Glutamatergic neuron (in vitro differentiated cells): ENCODE measurements around the gene MN1. TPM values are rescaled to one million over a fixed set of nuclear protein-coding genes. Genes with fewer than 3 reads are reported as not detected.

ENCODE experiments used
- DNase-seq: peaks from one replicate; pipeline ENCODE4 v3.0.0; 2022
- H3K27ac Mint-ChIP-seq: one replicate; pipeline ENCODE4 v1.8.0; 2020; ENCODE audit warnings: mild to moderate bottlenecking, mixed read lengths, inconsistent platforms; ENCODE audit not compliant: unreplicated experiment
- H3K27me3 Mint-ChIP-seq: one replicate; pipeline ENCODE4 v1.8.0; 2020; ENCODE audit warnings: mild to moderate bottlenecking, moderate library complexity, mixed read lengths, inconsistent platforms; ENCODE audit not compliant: unreplicated experiment
- H3K36me3 Mint-ChIP-seq: one replicate; pipeline ENCODE4 v1.8.0; 2020; ENCODE audit warnings: mild to moderate bottlenecking, mixed read lengths, inconsistent platforms; ENCODE audit not compliant: unreplicated experiment
- H3K4me1 Mint-ChIP-seq: one replicate; pipeline ENCODE4 v1.8.0; 2020; ENCODE audit warnings: mild to moderate bottlenecking, low read depth, mixed read lengths, inconsistent platforms; ENCODE audit not compliant: unreplicated experiment
- H3K4me3 Mint-ChIP-seq: one replicate; pipeline ENCODE4 v1.8.0; 2020; ENCODE audit warnings: mild to moderate bottlenecking, mixed read lengths, inconsistent platforms; ENCODE audit not compliant: unreplicated experiment
- H3K9me3 Mint-ChIP-seq: one replicate; pipeline ENCODE4 v1.8.0; 2020; ENCODE audit warnings: mild to moderate bottlenecking, moderate library complexity, mixed read lengths, inconsistent platforms; ENCODE audit not compliant: unreplicated experiment
- CTCF ChIP-seq: fragments of 200-600 bp; sonication (generic); IDR thresholded peaks from one replicate; pipeline ENCODE4 v1.5.0; 2021; ENCODE audit not compliant: partially characterized antibody, unreplicated experiment
- total RNA-seq: library from RNA; stranded (reverse); fragmentation: NEBNext Ultra II Directional; extraction: Animal tissue kit (Norgen Biotek cat#: 25700); gene quantifications from one replicate; pipeline ENCODE4 v1.2.1, GENCODE V29; 2021; ENCODE audit not compliant: unreplicated experiment

The MN1 gene
- total RNA-seq, 1 donor from 2014 or later, result 0.91 TPM

DNA sequence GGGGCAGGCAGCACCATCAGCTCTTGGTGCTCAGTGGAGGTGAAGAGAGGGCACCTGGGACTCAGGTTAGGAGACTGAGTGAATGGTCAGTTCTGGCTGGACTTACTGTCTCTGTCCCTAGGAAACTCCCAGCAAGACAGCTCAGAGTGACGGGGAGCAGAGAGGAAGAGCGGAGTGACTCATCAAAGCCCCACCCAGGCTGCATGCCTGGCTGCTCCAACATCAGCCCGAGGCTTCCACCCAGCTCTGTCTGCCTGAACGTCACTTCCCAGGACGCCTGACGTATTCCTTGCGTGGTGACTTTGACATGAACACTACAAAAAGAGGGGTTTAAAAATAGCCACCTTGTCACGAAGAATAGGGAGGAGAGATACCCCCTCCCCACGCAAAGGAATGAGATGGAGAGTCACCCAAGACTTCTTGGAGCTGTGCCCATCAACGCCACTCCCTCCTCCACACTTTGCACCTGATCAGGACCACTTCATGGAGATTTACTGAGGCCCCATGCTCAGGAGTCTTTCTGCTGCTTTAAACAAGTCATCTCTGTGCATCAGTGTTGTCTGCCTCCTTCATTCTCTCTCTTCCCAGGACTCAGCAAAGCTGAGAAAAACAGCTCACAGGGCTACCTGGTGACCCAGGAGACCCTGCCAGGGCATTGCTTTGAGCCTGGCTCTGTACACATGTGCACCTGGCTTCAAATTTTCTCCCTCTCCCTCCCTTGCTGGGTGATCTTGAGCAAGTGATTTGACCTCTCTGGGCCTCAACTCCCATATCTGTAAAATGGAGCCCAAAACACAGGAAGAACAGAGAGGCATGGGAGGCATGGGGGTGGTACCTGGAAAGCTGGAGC lies 83.1 kb downstream of the MN1 start:
- no peak for DNase-seq
- Mint-ChIP-seq H3K4me1 (no peaks in the 10 kb centered on the region), H3K27me3 (peaks cover 2% of the 10 kb centered on the region), H3K27ac (no peak overlapping the region), H3K4me3 (no peak overlapping the region), H3K9me3 (peaks cover 1% of the 10 kb centered on the region), H3K36me3 (no peaks in the 10 kb centered on the region)
- TF ChIP-seq CTCF, result no peak

DNA sequence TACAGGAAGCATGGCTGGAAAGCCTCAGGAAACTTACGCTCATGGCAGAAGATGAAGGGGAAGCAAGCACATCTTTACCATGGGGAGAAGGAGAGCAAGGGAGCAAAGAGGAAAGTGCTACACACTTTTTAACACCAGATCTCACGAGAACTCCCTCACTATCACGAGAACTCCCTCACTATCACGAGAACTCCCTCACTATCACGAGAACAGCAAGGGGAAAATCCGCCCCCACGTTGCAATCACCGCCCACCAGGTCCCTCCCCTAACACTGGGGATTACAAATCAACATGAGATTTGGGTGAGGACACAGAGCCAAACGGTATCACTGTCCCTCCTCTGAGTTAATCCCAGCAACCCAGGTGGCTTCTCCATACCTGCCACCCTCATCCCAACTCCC lies 84.5 kb downstream of the MN1 start:
- H3K4me1 Mint-ChIP-seq, result no peaks in the 10 kb centered on the region
- no peak for TF ChIP-seq CTCF
- H3K9me3 Mint-ChIP-seq, result peaks cover 1% of the 10 kb centered on the region

GRCh38 chr22:27716074-27716473 lies 85.5 kb downstream of the MN1 start:
- Mint-ChIP-seq H3K27ac (no peak overlapping the region), H3K4me1 (no peaks in the 10 kb centered on the region)

More for the DNA sequence above, 84.5 kb downstream of the MN1 start:
- Mint-ChIP-seq H3K36me3 (no peaks in the 10 kb centered on the region), H3K27me3 (peaks cover 2% of the 10 kb centered on the region), H3K27ac (no peak overlapping the region), H3K4me3 (no peak overlapping the region)
- no peak for DNase-seq

GRCh38 chr22:27715106-27715505 lies 86.5 kb downstream of the MN1 start:
- TF ChIP-seq CTCF, result no peak
- DNase-seq, result no peak
- no peaks in the 10 kb centered on the region for H3K4me1 Mint-ChIP-seq
- no peak overlapping the region for H3K4me3 Mint-ChIP-seq
- no peak overlapping the region for H3K27ac Mint-ChIP-seq
- peaks cover 8% of the 10 kb centered on the region for H3K27me3 Mint-ChIP-seq
- peaks cover 1% of the 10 kb centered on the region for H3K9me3 Mint-ChIP-seq
- no peaks in the 10 kb centered on the region for H3K36me3 Mint-ChIP-seq

More at GRCh38 chr22:27716074-27716473, 85.5 kb downstream of the MN1 start:
- H3K9me3 Mint-ChIP-seq, result peaks cover 1% of the 10 kb centered on the region
- peaks cover 2% of the 10 kb centered on the region for H3K27me3 Mint-ChIP-seq
- no peaks in the 10 kb centered on the region for H3K36me3 Mint-ChIP-seq
- no peak for DNase-seq
- TF ChIP-seq CTCF, result no peak
- H3K4me3 Mint-ChIP-seq, result no peak overlapping the region

GRCh38 chr22:27714068-27714467 lies 87.5 kb downstream of the MN1 start:
- no peak overlapping the region for H3K4me3 Mint-ChIP-seq
- no peak overlapping the region for H3K27ac Mint-ChIP-seq
- H3K4me1 Mint-ChIP-seq, result no peaks in the 10 kb centered on the region
- no peaks in the 10 kb centered on the region for H3K36me3 Mint-ChIP-seq
- peaks cover 10% of the 10 kb centered on the region for H3K27me3 Mint-ChIP-seq
- DNase-seq, result no peak
- peaks cover 1% of the 10 kb centered on the region for H3K9me3 Mint-ChIP-seq
- no peak for TF ChIP-seq CTCF
